HEK293 (cell line): Measurements from ENCODE around the gene PPM1K.

Source experiments
- CTCF ChIA-PET: fragments of 350-600 bp; formaldehyde crosslinking; extraction: SDS; loops from one replicate; lab custom pipeline; 2021; ENCODE audit warnings: antibody characterized with exemption; lab: Yijun Ruan, JAX
- POLR2A ChIA-PET: fragments of 300-600 bp; formaldehyde crosslinking; extraction: SDS; loops from one replicate; lab custom pipeline; 2020; ENCODE audit warnings: antibody characterized with exemption, inconsistent platforms; lab: Yijun Ruan, JAX
- H3K27ac ChIP-seq: fragments of 200-500 bp; sonication (Bioruptor generic); 2 replicates; pipeline ENCODE4 v1.5.1; 2014; ENCODE audit warnings: low read depth, low read length, control low read depth, inconsistent platforms; ENCODE audit errors: extremely low read depth
- H3K36me3 ChIP-seq, 2 experiments: fragments of 200-500 bp in 1 of 2; sonication (Bioruptor generic) in 1 of 2; 1 replicate in 1 of 2; 2 replicates in 1 of 2; pipeline ENCODE4 v1.5.1; 2014 to 2017; ENCODE audit warnings: inconsistent platforms in 2 of 2, low read length in 2 of 2; ENCODE audit not compliant: control insufficient read depth in 2 of 2, insufficient read depth in 1 of 2
- H3K4me1 ChIP-seq: fragments of 200-500 bp; sonication (Bioruptor generic); 2 replicates; pipeline ENCODE4 v1.5.1; 2014; ENCODE audit warnings: mild to moderate bottlenecking, low read length, inconsistent platforms; ENCODE audit not compliant: control insufficient read depth, insufficient read depth
- H3K4me3 ChIP-seq: 2 replicates; pipeline ENCODE4 v1.5.1; 2011; ENCODE audit warnings: low read depth, mild to moderate bottlenecking, control low read depth, low read length, moderate library complexity
- H3K9me3 ChIP-seq: fragments of 200-500 bp; sonication (Bioruptor generic); 2 replicates; pipeline ENCODE4 v1.5.1; 2014; ENCODE audit warnings: low read depth, low read length, inconsistent platforms; ENCODE audit not compliant: control insufficient read depth, insufficient read depth
- AEBP2 ChIP-seq: fragments of 450-650 bp; formaldehyde crosslinking; IDR thresholded peaks from 2 replicates; pipeline ENCODE4 v1.5.1; 2016; ENCODE audit warnings: missing biosample characterization, missing genetic modification characterization, borderline replicate concordance
- GLI4 ChIP-seq: fragments of 450-650 bp; formaldehyde crosslinking; IDR thresholded peaks from 2 replicates; pipeline ENCODE4 v1.5.1; 2016; ENCODE audit warnings: missing biosample characterization, missing genetic modification characterization
- HOXD13 ChIP-seq: sonication (generic); formaldehyde crosslinking; IDR thresholded peaks from 2 replicates; pipeline ENCODE4 v1.8.0; 2022; ENCODE audit warnings: missing genetic modification reagents, borderline replicate concordance
- IKZF3 ChIP-seq: fragments of 450-650 bp; IDR thresholded peaks from 2 replicates; pipeline ENCODE4 v1.5.0; 2018; ENCODE audit warnings: missing biosample characterization, mild to moderate bottlenecking, missing genetic modification characterization, moderate library complexity
- KLF17 ChIP-seq: fragments of 450-650 bp; formaldehyde crosslinking; IDR thresholded peaks from 2 replicates; pipeline ENCODE4 v1.5.1; 2016; ENCODE audit warnings: missing biosample characterization, missing genetic modification characterization
- SCRT2 ChIP-seq: fragments of 450-650 bp; formaldehyde crosslinking; IDR thresholded peaks from 2 replicates; pipeline ENCODE4 v1.5.1; 2016; ENCODE audit warnings: missing biosample characterization, missing genetic modification characterization
- WT1 ChIP-seq: fragments of 450-650 bp; formaldehyde crosslinking; IDR thresholded peaks from 2 replicates; pipeline ENCODE4 v1.5.1; 2016; ENCODE audit warnings: missing biosample characterization, missing genetic modification characterization
- YY2 ChIP-seq: fragments of 450-650 bp; formaldehyde crosslinking; IDR thresholded peaks from 2 replicates; pipeline ENCODE4 v1.5.1; 2016; ENCODE audit warnings: missing biosample characterization, missing genetic modification characterization
- ZBTB1 ChIP-seq: fragments of 450-650 bp; formaldehyde crosslinking; IDR thresholded peaks from 2 replicates; pipeline ENCODE4 v1.5.1; 2016; ENCODE audit warnings: missing biosample characterization, missing genetic modification characterization
- ZBTB20 ChIP-seq: fragments of 450-650 bp; formaldehyde crosslinking; IDR thresholded peaks from 2 replicates; pipeline ENCODE4 v1.5.1; 2016; ENCODE audit warnings: missing biosample characterization, missing genetic modification characterization
- ZFP37 ChIP-seq: fragments of 450-650 bp; formaldehyde crosslinking; IDR thresholded peaks from 2 replicates; pipeline ENCODE4 v1.5.1; 2016; ENCODE audit warnings: missing biosample characterization, missing genetic modification characterization
- ZNF140 ChIP-seq: fragments of 450-650 bp; formaldehyde crosslinking; IDR thresholded peaks from 2 replicates; pipeline ENCODE4 v1.5.1; 2016; ENCODE audit warnings: missing biosample characterization, missing genetic modification characterization
- ZNF175 ChIP-seq: fragments of 450-650 bp; formaldehyde crosslinking; IDR thresholded peaks from 2 replicates; pipeline ENCODE4 v1.5.1; 2016; ENCODE audit warnings: missing biosample characterization, missing genetic modification characterization
- ZNF184 ChIP-seq: fragments of 450-650 bp; IDR thresholded peaks from 2 replicates; pipeline ENCODE4 v1.5.1; 2018; ENCODE audit warnings: missing biosample characterization, mild to moderate bottlenecking, missing genetic modification characterization
- ZNF2 ChIP-seq: fragments of 450-650 bp; formaldehyde crosslinking; IDR thresholded peaks from 2 replicates; pipeline ENCODE4 v1.5.1; 2016; ENCODE audit warnings: missing biosample characterization, missing genetic modification characterization
- ZNF221 ChIP-seq: fragments of 450-650 bp; formaldehyde crosslinking; IDR thresholded peaks from 2 replicates; pipeline ENCODE4 v1.5.1; 2017; ENCODE audit warnings: missing biosample characterization, missing genetic modification characterization, borderline replicate concordance
- ZNF266 ChIP-seq: fragments of 450-650 bp; formaldehyde crosslinking; IDR thresholded peaks from 2 replicates; pipeline ENCODE4 v1.5.1; 2016; ENCODE audit warnings: missing biosample characterization, missing genetic modification characterization, low read depth
- ZNF366 ChIP-seq: fragments of 450-650 bp; formaldehyde crosslinking; conservative IDR thresholded peaks from 2 replicates; pipeline ENCODE4 v1.5.1; 2016; ENCODE audit warnings: missing biosample characterization, missing genetic modification characterization
- ZNF529 ChIP-seq: fragments of 450-650 bp; formaldehyde crosslinking; IDR thresholded peaks from 2 replicates; pipeline ENCODE4 v1.5.1; 2017; ENCODE audit warnings: missing genetic modification characterization, missing biosample characterization; ENCODE audit not compliant: insufficient replicate concordance
- ZNF558 ChIP-seq: fragments of 450-650 bp; formaldehyde crosslinking; IDR thresholded peaks from 2 replicates; pipeline ENCODE4 v1.5.1; 2016; ENCODE audit warnings: missing biosample characterization, missing genetic modification characterization
- ZNF580 ChIP-seq: fragments of 450-650 bp; formaldehyde crosslinking; IDR thresholded peaks from 2 replicates; pipeline ENCODE4 v1.5.1; 2016; ENCODE audit warnings: missing biosample characterization, missing genetic modification characterization
- ZNF623 ChIP-seq: fragments of 450-650 bp; formaldehyde crosslinking; IDR thresholded peaks from 2 replicates; pipeline ENCODE4 v1.5.1; 2016; ENCODE audit warnings: missing biosample characterization, missing genetic modification characterization
- ZNF624 ChIP-seq: fragments of 450-650 bp; formaldehyde crosslinking; IDR thresholded peaks from 2 replicates; pipeline ENCODE4 v1.5.1; 2017; ENCODE audit warnings: missing biosample characterization, missing genetic modification characterization
- ZNF660 ChIP-seq: fragments of 450-650 bp; IDR thresholded peaks from 2 replicates; pipeline ENCODE4 v1.5.1; 2018; ENCODE audit warnings: missing biosample characterization, mild to moderate bottlenecking, missing genetic modification characterization
- ZNF677 ChIP-seq: fragments of 450-650 bp; IDR thresholded peaks from 2 replicates; pipeline ENCODE4 v1.5.0; 2018; ENCODE audit warnings: missing biosample characterization, mild to moderate bottlenecking, missing genetic modification characterization, moderate library complexity
- ZNF76 ChIP-seq: fragments of 450-650 bp; formaldehyde crosslinking; IDR thresholded peaks from 2 replicates; pipeline ENCODE4; 2016; ENCODE audit warnings: low read depth, missing biosample characterization, missing genetic modification characterization, borderline replicate concordance
- ZNF777 ChIP-seq: fragments of 450-650 bp; formaldehyde crosslinking; IDR thresholded peaks from 2 replicates; pipeline ENCODE4 v1.5.1; 2017; ENCODE audit warnings: missing biosample characterization, missing genetic modification characterization, borderline replicate concordance
- ZSCAN18 ChIP-seq: fragments of 450-650 bp; formaldehyde crosslinking; IDR thresholded peaks from 2 replicates; pipeline ENCODE4 v1.5.1; 2016; ENCODE audit warnings: missing biosample characterization, missing genetic modification characterization
- TF ChIP-seq, protein P1 (sequence below): fragments of 450-650 bp; formaldehyde crosslinking; IDR thresholded peaks from 2 replicates; pipeline ENCODE4 v1.5.1; 2016; ENCODE audit warnings: missing biosample characterization, missing genetic modification characterization
- TF ChIP-seq, protein P2 (sequence below): fragments of 450-650 bp; formaldehyde crosslinking; IDR thresholded peaks from 2 replicates; pipeline ENCODE4 v1.5.1; 2016; ENCODE audit warnings: missing biosample characterization, missing genetic modification characterization

Gene PPM1K

GRCh38 chr4:88275516-88275915 lies 8.8 kb downstream of the PPM1K start (continued):
- TF ChIP-seq ZSCAN18 (tag by site-specific recombination) (no peak), ZNF184 (tag by site-specific recombination) (no peak), ZBTB1 (tag by site-specific recombination) (no peak), YY2 (tag by site-specific recombination) (no peak), ZNF529 (tag by site-specific recombination) (no peak), ZNF175 (tag by site-specific recombination) (no peak), AEBP2 (tag by site-specific recombination) (no peak), ZBTB20 (tag by site-specific recombination) (no peak), SCRT2 (tag by site-specific recombination) (no peak), ZFP37 (tag by site-specific recombination) (no peak), ZNF660 (tag by site-specific recombination) (no peak), ZNF558 (tag by site-specific recombination) (no peak)
- TF ChIP-seq, protein P1, sequence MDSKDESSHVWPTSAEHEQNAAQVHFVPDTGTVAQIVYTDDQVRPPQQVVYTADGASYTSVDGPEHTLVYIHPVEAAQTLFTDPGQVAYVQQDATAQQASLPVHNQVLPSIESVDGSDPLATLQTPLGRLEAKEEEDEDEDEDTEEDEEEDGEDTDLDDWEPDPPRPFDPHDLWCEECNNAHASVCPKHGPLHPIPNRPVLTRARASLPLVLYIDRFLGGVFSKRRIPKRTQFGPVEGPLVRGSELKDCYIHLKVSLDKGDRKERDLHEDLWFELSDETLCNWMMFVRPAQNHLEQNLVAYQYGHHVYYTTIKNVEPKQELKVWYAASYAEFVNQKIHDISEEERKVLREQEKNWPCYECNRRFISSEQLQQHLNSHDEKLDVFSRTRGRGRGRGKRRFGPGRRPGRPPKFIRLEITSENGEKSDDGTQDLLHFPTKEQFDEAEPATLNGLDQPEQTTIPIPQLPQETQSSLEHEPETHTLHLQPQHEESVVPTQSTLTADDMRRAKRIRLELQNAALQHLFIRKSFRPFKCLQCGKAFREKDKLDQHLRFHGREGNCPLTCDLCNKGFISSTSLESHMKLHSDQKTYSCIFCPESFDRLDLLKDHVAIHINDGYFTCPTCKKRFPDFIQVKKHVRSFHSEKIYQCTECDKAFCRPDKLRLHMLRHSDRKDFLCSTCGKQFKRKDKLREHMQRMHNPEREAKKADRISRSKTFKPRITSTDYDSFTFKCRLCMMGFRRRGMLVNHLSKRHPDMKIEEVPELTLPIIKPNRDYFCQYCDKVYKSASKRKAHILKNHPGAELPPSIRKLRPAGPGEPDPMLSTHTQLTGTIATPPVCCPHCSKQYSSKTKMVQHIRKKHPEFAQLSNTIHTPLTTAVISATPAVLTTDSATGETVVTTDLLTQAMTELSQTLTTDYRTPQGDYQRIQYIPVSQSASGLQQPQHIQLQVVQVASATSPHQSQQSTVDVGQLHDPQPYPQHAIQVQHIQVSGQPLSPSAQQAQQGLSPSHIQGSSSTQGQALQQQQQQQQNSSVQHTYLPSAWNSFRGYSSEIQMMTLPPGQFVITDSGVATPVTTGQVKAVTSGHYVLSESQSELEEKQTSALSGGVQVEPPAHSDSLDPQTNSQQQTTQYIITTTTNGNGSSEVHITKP: no peak

DNA sequence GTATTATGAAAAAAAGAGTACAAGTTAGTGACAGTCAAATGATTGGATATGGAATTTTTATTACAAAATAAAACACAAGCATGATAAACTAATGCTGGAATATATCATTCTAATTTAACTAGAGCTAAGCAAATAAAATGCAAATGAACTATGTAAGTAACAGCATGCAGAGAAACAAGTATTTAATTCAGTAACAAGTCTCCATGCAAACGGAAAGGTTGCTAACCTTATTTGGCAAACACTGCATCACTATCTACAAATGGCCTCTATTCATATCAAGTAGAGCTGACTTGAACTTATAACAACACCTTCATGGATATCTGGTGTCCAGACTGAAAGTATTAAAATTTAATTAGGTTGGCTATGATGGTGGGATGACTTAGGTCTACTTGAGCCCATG lies 15.4 kb downstream of the PPM1K start:
- Histone ChIP-seq H3K36me3 (peaks cover 9 to 51% of the 10 kb centered on the region in 2 experiments), H3K27ac (no peak overlapping the region), H3K4me3 (no peak overlapping the region), H3K9me3 (no peaks in the 10 kb centered on the region), H3K4me1 (no peaks in the 10 kb centered on the region)
- POLR2A ChIA-PET: no interaction called here
- CTCF ChIA-PET: no interaction called here
- TF ChIP-seq ZNF2 (tag by site-specific recombination) (no peak), ZFP37 (tag by site-specific recombination) (no peak), IKZF3 (tag by site-specific recombination) (no peak), ZNF266 (tag by site-specific recombination) (no peak), WT1 (tag by site-specific recombination) (no peak), ZNF624 (tag by site-specific recombination) (no peak), ZNF677 (tag by site-specific recombination) (no peak), ZNF777 (tag by site-specific recombination) (no peak), ZBTB1 (tag by site-specific recombination) (no peak), ZNF580 (no peak), KLF17 (tag by site-specific recombination) (no peak), ZNF623 (tag by site-specific recombination) (no peak), HOXD13 (CRISPR knock-in tag) (no peak), ZNF221 (tag by site-specific recombination) (no peak), ZNF140 (tag by site-specific recombination) (no peak), ZNF76 (tag by site-specific recombination) (no peak), GLI4 (no peak), ZNF366 (tag by site-specific recombination) (no peak)
- TF ChIP-seq, protein P2, sequence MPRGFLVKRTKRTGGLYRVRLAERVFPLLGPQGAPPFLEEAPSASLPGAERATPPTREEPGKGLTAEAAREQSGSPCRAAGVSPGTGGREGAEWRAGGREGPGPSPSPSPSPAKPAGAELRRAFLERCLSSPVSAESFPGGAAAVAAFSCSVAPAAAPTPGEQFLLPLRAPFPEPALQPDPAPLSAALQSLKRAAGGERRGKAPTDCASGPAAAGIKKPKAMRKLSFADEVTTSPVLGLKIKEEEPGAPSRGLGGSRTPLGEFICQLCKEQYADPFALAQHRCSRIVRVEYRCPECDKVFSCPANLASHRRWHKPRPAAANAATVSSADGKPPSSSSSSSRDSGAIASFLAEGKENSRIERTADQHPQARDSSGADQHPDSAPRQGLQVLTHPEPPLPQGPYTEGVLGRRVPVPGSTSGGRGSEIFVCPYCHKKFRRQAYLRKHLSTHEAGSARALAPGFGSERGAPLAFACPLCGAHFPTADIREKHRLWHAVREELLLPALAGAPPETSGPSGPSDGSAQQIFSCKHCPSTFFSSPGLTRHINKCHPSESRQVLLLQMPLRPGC (tag by site-specific recombination): no peak
